ENCODE data around the gene NAT16. TPM values are rescaled to one million over a fixed set of nuclear protein-coding genes. Genes with fewer than 3 reads are reported as not detected.

NAT16 gene
- total and polyA plus RNA-seq, 9 of the 15 experiments (the other 6 are each of a cell fraction or from before 2014, with no cell fraction given): 0.04 TPM; not detected in 8

DNA sequence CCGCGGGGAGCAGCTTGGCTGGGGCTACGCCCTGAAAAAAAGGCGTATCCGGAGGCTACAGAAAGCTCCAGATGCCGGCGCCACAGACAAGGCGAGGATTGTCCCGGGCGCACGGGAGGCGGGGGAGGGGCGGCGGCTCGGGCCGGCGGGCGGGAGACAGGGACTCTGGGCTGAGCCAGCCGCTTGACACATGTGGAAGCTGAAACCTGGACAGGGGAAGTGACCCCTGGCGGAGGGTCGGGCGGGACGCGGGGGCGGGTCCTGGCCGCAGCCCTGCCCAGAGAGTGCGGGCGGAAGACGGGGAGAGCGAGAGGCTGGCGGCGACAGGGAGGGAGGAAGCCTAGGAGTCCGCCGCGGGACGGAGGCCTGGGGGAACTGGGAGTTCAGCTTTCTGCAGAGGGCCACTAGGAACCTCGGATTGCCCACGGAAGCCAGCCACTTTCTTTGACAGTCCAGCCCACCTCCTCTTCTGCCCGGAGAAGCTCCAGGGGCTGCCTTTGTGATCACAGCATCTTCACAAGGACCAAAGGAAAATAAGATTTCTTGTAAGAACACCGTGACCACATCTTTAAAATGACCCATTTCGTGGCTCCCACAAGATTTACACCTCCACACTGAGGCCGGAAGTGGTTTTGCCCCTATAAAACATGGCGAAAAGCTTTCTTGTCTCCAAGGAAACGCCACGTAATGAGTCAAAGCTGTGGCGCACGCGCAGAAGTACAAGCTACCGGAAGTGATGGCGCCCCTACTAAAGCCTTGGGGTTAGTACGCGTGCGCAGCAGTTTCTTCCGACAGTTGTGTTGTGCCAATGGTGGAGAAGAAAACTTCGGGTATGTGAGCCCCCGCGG is 37.5 kb upstream of the NAT16 start, which contains the start of the genes PLOD3 and ZNHIT1 (continued):
- TF ChIP-seq EP400 (IDR thresholded peaks at IDR 0.05) (peak; percentile 72; the same call in 1 of the 2 replicates), MXI1 (IDR thresholded peaks at IDR 0.05; ENCODE audit: low read depth, low read length) (peak; percentile 49), TBP (optimal IDR thresholded peaks at IDR 0.05; ENCODE audit: low read depth, low read length) (peak; percentile 78), TOE1 (IDR thresholded peaks at IDR 0.05; ENCODE audit: borderline replicate concordance) (0 out of 2 replicates have a peak, but pooled peaks have one; percentile 34), TOE1 (CRISPR knock-in tag; IDR thresholded peaks at IDR 0.05; ENCODE audit: borderline replicate concordance, low read depth) (no peak), HSF4 (CRISPR knock-in tag; IDR thresholded peaks at IDR 0.05; ENCODE audit: borderline replicate concordance) (0 out of 2 replicates have a peak, but pooled peaks have one; percentile 59), STAT5B (CRISPR knock-in tag; IDR thresholded peaks at IDR 0.05) (no peak), CREB1 (IDR thresholded peaks at IDR 0.05) (peak; percentile 45; the same call in 1 of the 2 replicates), CREB1 (CRISPR knock-in tag; IDR thresholded peaks at IDR 0.05) (peak; percentile 11), CHD4 (IDR thresholded peaks at IDR 0.05; ENCODE audit: insufficient read depth, insufficient replicate concordance, low read depth, low read length, poor library complexity, severe bottlenecking) (no peak), IRF2 (CRISPR knock-in tag; IDR thresholded peaks at IDR 0.05) (no peak), CTBP1 (IDR thresholded peaks at IDR 0.05; ENCODE audit: borderline replicate concordance) (0 out of 2 replicates have a peak, but pooled peaks have one; percentile 21), YY1 (IDR thresholded peaks at IDR 0.05; ENCODE audit: borderline replicate concordance in 1 of 3, control insufficient read depth in 1 of 3, extremely low read depth in 1 of 3, insufficient read depth in 3 of 3, insufficient read length in 1 of 3, insufficient replicate concordance in 2 of 3, low read depth in 1 of 3, low read length in 2 of 3) (peak; percentile 87 to 99 (median 97)), PHF21A (IDR thresholded peaks at IDR 0.05; ENCODE audit: borderline replicate concordance, low read depth) (peak; percentile 75), RCOR1 (IDR thresholded peaks at IDR 0.05; ENCODE audit: borderline replicate concordance in 1 of 2, low read depth in 2 of 2, low read length in 2 of 2) (peak in 1 of 2 experiments; percentile 73; a peak in 1 of 4 replicates), RFX1 (IDR thresholded peaks at IDR 0.05) (peak; percentile 98), PRPF4 (IDR thresholded peaks at IDR 0.05; ENCODE audit: insufficient read depth, low read depth, low read length, poor library complexity, severe bottlenecking) (peak; percentile 79), POLR2H (tag; IDR thresholded peaks at IDR 0.05; ENCODE audit: low read depth) (no peak), NR2C1 (IDR thresholded peaks at IDR 0.05) (peak; percentile 79), NR2C1 (tag; IDR thresholded peaks at IDR 0.05) (peak; percentile 81; the same call in 1 of the 2 replicates), SOX6 (IDR thresholded peaks at IDR 0.05) (peak; percentile 20), ETV1 (tag; conservative IDR thresholded peaks at IDR 0.05; ENCODE audit: low read depth) (no peak; the same call in 1 of the 2 replicates), ZKSCAN3 (CRISPR knock-in tag; IDR thresholded peaks at IDR 0.05) (no peak), ATF1 (CRISPR knock-in tag; IDR thresholded peaks at IDR 0.05) (no peak), ATF1 (tag; IDR thresholded peaks at IDR 0.05) (peak; percentile 91), SAFB (IDR thresholded peaks at IDR 0.05; ENCODE audit: borderline replicate concordance, low read depth, low read length) (peak; percentile 1; the same call in 1 of the 2 replicates), POLR2A (conservative IDR thresholded peaks at IDR 0.05) (peak; percentile 77)
- TF ChIP-seq, protein P1, sequence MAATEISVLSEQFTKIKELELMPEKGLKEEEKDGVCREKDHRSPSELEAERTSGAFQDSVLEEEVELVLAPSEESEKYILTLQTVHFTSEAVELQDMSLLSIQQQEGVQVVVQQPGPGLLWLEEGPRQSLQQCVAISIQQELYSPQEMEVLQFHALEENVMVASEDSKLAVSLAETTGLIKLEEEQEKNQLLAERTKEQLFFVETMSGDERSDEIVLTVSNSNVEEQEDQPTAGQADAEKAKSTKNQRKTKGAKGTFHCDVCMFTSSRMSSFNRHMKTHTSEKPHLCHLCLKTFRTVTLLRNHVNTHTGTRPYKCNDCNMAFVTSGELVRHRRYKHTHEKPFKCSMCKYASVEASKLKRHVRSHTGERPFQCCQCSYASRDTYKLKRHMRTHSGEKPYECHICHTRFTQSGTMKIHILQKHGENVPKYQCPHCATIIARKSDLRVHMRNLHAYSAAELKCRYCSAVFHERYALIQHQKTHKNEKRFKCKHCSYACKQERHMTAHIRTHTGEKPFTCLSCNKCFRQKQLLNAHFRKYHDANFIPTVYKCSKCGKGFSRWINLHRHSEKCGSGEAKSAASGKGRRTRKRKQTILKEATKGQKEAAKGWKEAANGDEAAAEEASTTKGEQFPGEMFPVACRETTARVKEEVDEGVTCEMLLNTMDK (IDR thresholded peaks at IDR 0.05; ENCODE audit: borderline replicate concordance, insufficient read depth, low read depth, low read length, poor library complexity, severe bottlenecking): peak; percentile 63
